GM18867 (cell line): Measurements from ENCODE around the gene RAMAC.
"Not testable (repeated sequence)": the region's sequence is repeated elsewhere in the genome, so short reads cannot be mapped to it uniquely, and the experiment has no call there.

Source experiments
- ATAC-seq: cut with Tn5 transposase; IDR thresholded peaks from one replicate; pipeline ENCODE4 v1.9.1; 2021; ENCODE audit warnings: mild to moderate bottlenecking, moderate library complexity; ENCODE audit not compliant: unreplicated experiment

Gene RAMAC

GRCh38 chr15:83012076-83012426 lies 26.0 kb downstream of the RAMAC start:
- no peak for ATAC-seq

- ATAC-seq: no peak
Measured at GRCh38 chr15:83012636-83013035, 26.6 kb downstream of the RAMAC start.

DNA sequence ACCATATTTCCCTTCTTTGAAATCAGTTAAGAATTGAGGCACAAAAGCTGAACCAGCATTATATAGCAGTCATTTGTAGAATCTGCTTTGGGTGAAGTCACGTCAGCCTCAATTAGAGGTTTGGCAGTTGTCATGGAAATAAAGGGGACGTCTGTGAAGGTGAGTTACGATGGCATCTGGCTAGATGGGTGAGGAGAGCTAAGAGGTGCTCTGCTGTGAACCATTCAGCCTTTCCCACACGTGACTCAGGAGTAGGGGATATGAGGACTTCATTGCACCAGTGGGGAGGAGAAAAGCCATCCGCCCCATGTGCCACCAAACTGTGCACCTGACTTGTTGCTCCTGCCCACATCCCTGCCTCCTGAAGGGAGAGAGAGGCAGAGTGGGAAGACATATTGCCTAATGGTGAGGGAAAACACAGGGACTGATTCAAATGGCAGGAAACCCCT lies 28.2 kb downstream of the RAMAC start:
- no peak for ATAC-seq

DNA sequence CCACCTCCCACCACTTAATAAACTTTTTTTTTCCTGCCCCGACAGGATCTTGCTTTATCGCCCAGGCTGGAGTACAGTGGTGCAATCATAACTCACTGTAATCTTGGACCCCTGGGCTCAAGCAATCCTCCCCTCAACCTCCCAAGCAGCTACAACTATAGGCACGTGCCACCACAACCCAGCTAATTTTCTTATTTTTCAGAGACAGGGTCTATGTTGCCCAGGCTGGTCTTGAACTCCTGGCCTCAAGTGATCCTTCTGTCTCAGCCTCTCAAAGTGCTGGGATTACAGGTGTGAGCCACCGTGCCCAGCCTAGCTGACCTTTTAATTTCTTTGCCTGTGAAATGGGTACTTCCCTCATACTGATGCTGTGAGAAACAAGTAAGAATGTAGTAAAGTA lies 29.4 kb downstream of the RAMAC start:
- no peak for ATAC-seq

- no peak for ATAC-seq
Measured at GRCh38 chr15:83016906-83017305, 30.9 kb downstream of the RAMAC start.

DNA sequence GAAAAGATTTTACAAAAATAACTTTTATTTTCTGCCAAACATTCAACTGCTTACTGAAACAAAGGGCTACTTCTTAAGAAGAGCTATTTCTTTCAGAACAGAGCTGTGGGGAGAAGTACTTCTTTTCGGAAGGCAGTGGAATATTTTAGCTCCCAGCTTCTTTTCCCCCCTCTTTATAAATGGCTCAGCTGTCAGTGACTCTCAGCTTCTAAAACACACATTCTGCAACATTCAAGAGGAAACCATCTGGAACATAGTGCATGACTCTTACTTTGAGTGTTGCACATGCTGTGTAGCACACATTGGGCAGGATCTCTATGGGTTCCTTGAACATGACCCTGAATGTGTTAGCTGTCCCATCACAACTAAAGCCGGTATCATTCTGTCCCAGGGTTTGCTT lies 32.4 kb downstream of the RAMAC start:
- no peak for ATAC-seq

GRCh38 chr15:83030021-83030420 lies 44.0 kb downstream of the RAMAC start:
- ATAC-seq: no peak

GRCh38 chr15:83031234-83031633 lies 45.2 kb downstream of the RAMAC start:
- ATAC-seq: not testable (repeated sequence)

- no peak for ATAC-seq
Measured at GRCh38 chr15:83036253-83036652, 50.2 kb downstream of the RAMAC start.

DNA sequence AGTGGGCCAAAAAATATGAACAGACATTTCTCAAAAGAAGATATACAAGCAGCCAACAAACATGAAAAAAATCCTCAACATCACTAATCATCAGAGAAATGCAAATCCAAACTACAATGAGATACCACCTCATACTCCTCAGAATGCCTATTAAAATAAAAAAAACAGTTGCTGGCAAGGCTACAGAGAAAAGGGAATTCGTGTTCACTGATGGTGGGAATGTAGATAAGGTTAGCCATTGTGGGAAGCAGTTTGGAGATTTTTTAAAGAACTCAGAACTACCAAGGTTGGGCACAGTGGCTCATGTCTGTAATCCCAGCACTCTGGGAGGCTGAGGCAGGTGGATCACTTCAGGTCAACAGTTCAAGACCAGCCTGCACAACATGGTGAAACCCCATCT lies 53.2 kb downstream of the RAMAC start:
- no peak for ATAC-seq
